SU-DHL-6 (cell line): ENCODE data around the gene DUSP3.

Source experiments
- H2AFZ ChIP-seq: fragments of 200-600 bp; sonication (generic); 2 replicates; pipeline ENCODE4 v1.6.1; 2014; ENCODE audit warnings: low read depth, mild to moderate bottlenecking, moderate library complexity, mixed read lengths, antibody characterized with exemption, low read length; ENCODE audit not compliant: severe bottlenecking
- H3F3A ChIP-seq: fragments of 200-600 bp; shearing (Covaris generic); 2 replicates; pipeline ENCODE4 v1.6.0; 2016; ENCODE audit warnings: antibody characterized with exemption, mild to moderate bottlenecking; ENCODE audit not compliant: insufficient read depth
- H3K27ac ChIP-seq: fragments of 200-600 bp; sonication (generic); 2 replicates; pipeline ENCODE4 v1.5.1; 2016; ENCODE audit warnings: low read depth, mild to moderate bottlenecking, low read length, moderate library complexity, mixed read lengths
- H3K27me3 ChIP-seq: fragments of 200-600 bp; sonication (generic), shearing (Covaris generic); 2 replicates; pipeline ENCODE4 v1.6.0; 2014; ENCODE audit warnings: mild to moderate bottlenecking, low read length
- H3K36me3 ChIP-seq: fragments of 200-600 bp; sonication (generic); 2 replicates; pipeline ENCODE4 v1.6.1; 2014; ENCODE audit warnings: mild to moderate bottlenecking, low read length, mixed read lengths
- H3K4me2 ChIP-seq: fragments of 300-600, 200-600 bp; shearing (Covaris generic), sonication (generic); 2 replicates; pipeline ENCODE4 v1.6.0; 2014; ENCODE audit warnings: low read length, low read depth, mild to moderate bottlenecking; ENCODE audit not compliant: poor library complexity, severe bottlenecking
- H3K4me3 ChIP-seq: fragments of 200-600 bp; sonication (generic); 2 replicates; pipeline ENCODE4 v1.5.1; 2014; ENCODE audit warnings: antibody characterized with exemption, low read length, mild to moderate bottlenecking, mixed read lengths; ENCODE audit not compliant: insufficient read depth, poor library complexity, severe bottlenecking
- H3K79me2 ChIP-seq: fragments of 200-600 bp; sonication (generic); 2 replicates; pipeline ENCODE4 v1.6.1; 2014; ENCODE audit warnings: mild to moderate bottlenecking, low read length, moderate library complexity; ENCODE audit not compliant: insufficient read depth
- H3K9ac ChIP-seq: fragments of 200-600 bp; sonication (generic); 2 replicates; pipeline ENCODE4 v1.7.0; 2014; ENCODE audit warnings: mild to moderate bottlenecking, low read length
- H3K9me2 ChIP-seq: fragments of 200-600 bp; sonication (generic); replicated peaks from 2 replicates; pipeline ENCODE4 v1.6.1; 2014; ENCODE audit warnings: low read length; ENCODE audit not compliant: insufficient read depth
- H3K9me3 ChIP-seq: fragments of 200-600 bp; sonication (generic); 2 replicates; pipeline ENCODE4 v1.6.1; 2014; ENCODE audit warnings: low read length, mixed read lengths; ENCODE audit not compliant: insufficient read depth
- H4K20me1 ChIP-seq: fragments of 200-600 bp; sonication (generic); 2 replicates; pipeline ENCODE4 v1.6.1; 2014; ENCODE audit warnings: low read depth, mild to moderate bottlenecking, antibody characterized with exemption, low read length, moderate library complexity, mixed read lengths
- EZH2phosphoT487 ChIP-seq: fragments of 200-600 bp; sonication (generic), shearing (Covaris generic); conservative IDR thresholded peaks from 2 replicates; pipeline ENCODE4 v1.6.1; 2018; ENCODE audit warnings: mild to moderate bottlenecking, antibody characterized with exemption, low read length, moderate library complexity, mixed read lengths
- TF ChIP-seq, protein P1 (sequence below): fragments of 200-600 bp; sonication (generic); IDR thresholded peaks from one replicate; pipeline ENCODE4 v1.5.1; 2017; ENCODE audit warnings: antibody characterized with exemption, mild to moderate bottlenecking, low read length, moderate library complexity; ENCODE audit not compliant: insufficient read depth, poor library complexity, severe bottlenecking

Gene DUSP3

DNA sequence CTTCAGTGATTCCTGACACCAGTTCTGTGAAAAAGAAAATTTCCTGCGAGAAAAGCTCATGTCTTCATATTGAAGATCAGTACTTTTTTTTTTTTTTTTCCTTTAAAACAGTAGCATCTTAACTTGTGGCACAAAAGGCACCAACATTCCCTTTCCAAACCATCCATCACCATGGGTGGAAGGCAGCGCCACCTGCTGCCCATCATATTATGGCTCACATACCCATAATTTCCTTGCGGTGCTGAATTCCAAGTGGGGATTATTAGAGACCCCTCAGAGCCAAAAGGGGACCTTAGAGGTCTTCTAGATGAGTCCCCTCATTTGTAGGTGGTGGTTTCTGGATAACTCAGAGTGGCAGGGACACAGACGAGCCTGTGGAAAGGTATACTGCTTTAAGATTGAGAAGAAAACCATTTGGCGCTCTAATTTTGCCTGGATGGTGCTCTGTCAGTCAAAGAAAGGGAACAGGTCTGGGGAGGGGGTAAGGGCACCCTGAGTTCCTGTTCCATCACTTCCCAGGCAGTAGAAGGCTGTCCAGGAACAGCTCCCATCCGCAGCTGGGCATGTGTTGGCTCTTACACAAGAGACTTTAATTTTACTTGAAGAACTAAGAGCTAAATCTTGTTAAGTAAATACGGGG lies 12.2 kb downstream of the DUSP3 start:
- Histone ChIP-seq H3K27me3 (no peaks in the 10 kb centered on the region), H3K79me2 (no peaks in the 10 kb centered on the region), H3K27ac (no peak overlapping the region), H3K9ac (no peak overlapping the region), H3K36me3 (no peaks in the 10 kb centered on the region), H3K4me3 (no peak overlapping the region), H3K9me3 (no peaks in the 10 kb centered on the region), H3K9me2 (no peaks in the 10 kb centered on the region), H3F3A (no peaks in the 10 kb centered on the region), H2AFZ (no peak overlapping the region), H3K4me2 (no peak overlapping the region), H4K20me1 (no peaks in the 10 kb centered on the region)
- TF ChIP-seq, protein P1, sequence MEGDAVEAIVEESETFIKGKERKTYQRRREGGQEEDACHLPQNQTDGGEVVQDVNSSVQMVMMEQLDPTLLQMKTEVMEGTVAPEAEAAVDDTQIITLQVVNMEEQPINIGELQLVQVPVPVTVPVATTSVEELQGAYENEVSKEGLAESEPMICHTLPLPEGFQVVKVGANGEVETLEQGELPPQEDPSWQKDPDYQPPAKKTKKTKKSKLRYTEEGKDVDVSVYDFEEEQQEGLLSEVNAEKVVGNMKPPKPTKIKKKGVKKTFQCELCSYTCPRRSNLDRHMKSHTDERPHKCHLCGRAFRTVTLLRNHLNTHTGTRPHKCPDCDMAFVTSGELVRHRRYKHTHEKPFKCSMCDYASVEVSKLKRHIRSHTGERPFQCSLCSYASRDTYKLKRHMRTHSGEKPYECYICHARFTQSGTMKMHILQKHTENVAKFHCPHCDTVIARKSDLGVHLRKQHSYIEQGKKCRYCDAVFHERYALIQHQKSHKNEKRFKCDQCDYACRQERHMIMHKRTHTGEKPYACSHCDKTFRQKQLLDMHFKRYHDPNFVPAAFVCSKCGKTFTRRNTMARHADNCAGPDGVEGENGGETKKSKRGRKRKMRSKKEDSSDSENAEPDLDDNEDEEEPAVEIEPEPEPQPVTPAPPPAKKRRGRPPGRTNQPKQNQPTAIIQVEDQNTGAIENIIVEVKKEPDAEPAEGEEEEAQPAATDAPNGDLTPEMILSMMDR = peak; percentile 94
- no peak for TF ChIP-seq EZH2phosphoT487

DNA sequence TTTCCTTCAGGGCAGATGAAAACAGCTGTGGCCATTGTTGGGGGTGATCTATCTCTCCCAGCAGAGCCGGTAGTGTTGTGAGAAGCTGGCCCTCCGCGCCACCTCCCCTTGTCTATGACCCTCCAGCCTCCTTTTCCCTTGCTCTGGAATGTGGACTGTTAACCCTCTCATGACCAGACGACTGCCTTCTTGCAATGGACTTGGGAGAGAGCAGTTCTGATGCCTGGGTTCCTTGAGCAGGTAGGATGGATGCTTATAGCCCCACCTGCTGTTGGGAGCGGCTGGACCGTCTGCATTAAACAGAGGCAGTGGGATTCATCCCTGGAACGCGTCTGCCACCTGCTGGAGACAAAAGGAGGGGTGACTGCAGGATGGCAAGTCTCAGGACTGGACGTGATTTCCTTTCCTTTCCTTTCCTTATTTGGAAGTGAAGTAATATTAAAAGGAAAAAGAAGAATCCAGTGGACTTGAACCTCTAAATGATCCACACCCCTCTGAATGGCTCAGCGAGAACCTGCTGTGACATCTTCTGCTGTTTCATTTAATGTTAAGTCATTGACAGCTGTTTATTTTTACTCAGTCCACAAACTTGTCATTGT lies 18.4 kb downstream of the DUSP3 start:
- TF ChIP-seq, protein P1 = peak; percentile 97
- no peak for TF ChIP-seq EZH2phosphoT487
- no peak overlapping the region for H3K9ac ChIP-seq
- H3K9me3 ChIP-seq = no peaks in the 10 kb centered on the region
- H4K20me1 ChIP-seq = no peaks in the 10 kb centered on the region
- H3F3A ChIP-seq = no peaks in the 10 kb centered on the region
- H2AFZ ChIP-seq = no peak overlapping the region
- no peaks in the 10 kb centered on the region for H3K27me3 ChIP-seq
- H3K9me2 ChIP-seq = no peaks in the 10 kb centered on the region
- no peaks in the 10 kb centered on the region for H3K36me3 ChIP-seq
- H3K4me2 ChIP-seq = no peak overlapping the region
- H3K27ac ChIP-seq = no peak overlapping the region
- H3K4me3 ChIP-seq = no peak overlapping the region
- no peaks in the 10 kb centered on the region for H3K79me2 ChIP-seq

DNA sequence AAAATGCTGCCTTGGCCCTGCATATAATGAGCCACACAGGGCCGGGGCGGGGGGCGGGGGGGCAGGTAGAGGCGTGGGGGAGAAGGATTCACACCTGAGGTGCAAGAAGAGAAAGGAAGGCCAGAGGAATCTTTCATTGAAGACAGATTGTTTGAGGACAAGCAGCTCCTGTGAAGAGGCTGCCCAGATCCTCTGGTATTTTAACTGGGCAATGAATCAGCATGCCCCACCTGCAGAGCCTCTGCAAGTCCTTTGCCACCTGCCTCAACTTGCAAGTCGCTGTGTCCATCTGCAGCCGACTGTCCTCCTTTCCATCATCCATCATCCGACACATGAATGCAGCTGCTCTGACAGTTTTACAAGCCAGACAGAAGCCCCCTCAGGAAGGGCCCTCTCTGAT lies 18.9 kb downstream of the DUSP3 start:
- Histone ChIP-seq H3K27me3 (no peaks in the 10 kb centered on the region), H3K4me3 (no peak overlapping the region), H3K36me3 (no peaks in the 10 kb centered on the region), H4K20me1 (no peaks in the 10 kb centered on the region), H3K9ac (no peak overlapping the region), H3K9me3 (no peaks in the 10 kb centered on the region), H3K9me2 (no peaks in the 10 kb centered on the region), H3F3A (no peaks in the 10 kb centered on the region), H3K4me2 (no peak overlapping the region), H2AFZ (no peak overlapping the region), H3K79me2 (no peaks in the 10 kb centered on the region), H3K27ac (no peak overlapping the region)
- TF ChIP-seq, protein P1 = no peak
- TF ChIP-seq EZH2phosphoT487 = no peak
